ENCODE data around the gene UBAP2L.

The UBAP2L gene

GRCh38 chr1:154220071-154220969 is at the start of gene UBAP2L:
Gene UBAP2L, plus strand, starts transcription at chr1:154220955. Its CDS starts 4,169 bp downstream, at chr1:154225124.
- peak; percentile 93 to 97 (median 96) for DNase-seq (ENCODE audit: low read depth in 3 of 3, low spot score in 1 of 3)

- no peak for DNase-seq (ENCODE audit: low read depth in 3 of 3, low spot score in 1 of 3)
These were observed 49.6 kb upstream of the UBAP2L start for GRCh38 chr1:154171223-154171583.

GRCh38 chr1:154171880-154172279 is 48.9 kb upstream of the UBAP2L start:
- no peak for DNase-seq (ENCODE audit: low read depth in 3 of 3, low spot score in 1 of 3)

GRCh38 chr1:154174654-154175053 is 46.1 kb upstream of the UBAP2L start:
- DNase-seq (ENCODE audit: low read depth in 3 of 3, low spot score in 1 of 3), result no peak

GRCh38 chr1:154176337-154176736 is 44.4 kb upstream of the UBAP2L start:
- DNase-seq (ENCODE audit: low read depth in 3 of 3, low spot score in 1 of 3), result no peak

GRCh38 chr1:154178013-154178412 is 42.7 kb upstream of the UBAP2L start:
- no peak for DNase-seq (ENCODE audit: low read depth in 3 of 3, low spot score in 1 of 3)

- no peak for DNase-seq (ENCODE audit: low read depth in 3 of 3, low spot score in 1 of 3)
These were observed 41.6 kb upstream of the UBAP2L start for GRCh38 chr1:154178911-154179811.

GRCh38 chr1:154179946-154180687 is 40.6 kb upstream of the UBAP2L start:
- DNase-seq (ENCODE audit: low read depth in 3 of 3, low spot score in 1 of 3), result no peak

GRCh38 chr1:154181944-154182343 is 38.8 kb upstream of the UBAP2L start:
- no peak for DNase-seq (ENCODE audit: low read depth in 3 of 3, low spot score in 1 of 3)

- peak; percentile 10 to 45 (median 20) for DNase-seq (ENCODE audit: low read depth in 3 of 3, low spot score in 1 of 3)
These were observed 38.3 kb upstream of the UBAP2L start for GRCh38 chr1:154182344-154183045.

GRCh38 chr1:154183046-154183915 is 37.5 kb upstream of the UBAP2L start:
- DNase-seq (ENCODE audit: low read depth in 3 of 3, low spot score in 1 of 3), result peak; percentile 74 to 90 (median 78)

- peak in 2 of 3 donors; percentile 17 to 43 for DNase-seq (ENCODE audit: low read depth in 3 of 3, low spot score in 1 of 3)
These were observed 34.6 kb upstream of the UBAP2L start for GRCh38 chr1:154186177-154186576.

- DNase-seq (ENCODE audit: low read depth in 3 of 3, low spot score in 1 of 3), result no peak
These were observed 33.8 kb upstream of the UBAP2L start for GRCh38 chr1:154186852-154187501.

GRCh38 chr1:154190550-154190949 is 30.2 kb upstream of the UBAP2L start:
- no peak for DNase-seq (ENCODE audit: low read depth in 3 of 3, low spot score in 1 of 3)

GRCh38 chr1:154191990-154192461 is 28.7 kb upstream of the UBAP2L start, which contains the start of gene TPM3:
Gene TPM3, minus strand, starts transcription at chr1:154192100. Its CDS starts 82 bp downstream, at chr1:154192018.
- no peak for DNase-seq (ENCODE audit: low read depth in 3 of 3, low spot score in 1 of 3)

- no peak for DNase-seq (ENCODE audit: low read depth in 3 of 3, low spot score in 1 of 3)
These were observed 28.3 kb upstream of the UBAP2L start for GRCh38 chr1:154192476-154192875.

GRCh38 chr1:154193821-154194220 is 26.9 kb upstream of the UBAP2L start:
- DNase-seq (ENCODE audit: low read depth in 3 of 3, low spot score in 1 of 3), result no peak

GRCh38 chr1:154198756-154199562 is 21.8 kb upstream of the UBAP2L start:
- DNase-seq (ENCODE audit: low read depth in 3 of 3, low spot score in 1 of 3), result peak in 1 of 3 donors; percentile 9

All from stimulated activated CD4-positive, alpha-beta T cell treated with anti-CD3 and anti-CD28 coated beads, TNF-alpha, amount 100 ng/mL, for 1 hour (primary cell).